GM15510 (cell line): ENCODE measurements around the gene CRLF1.
A peak's percentile ranks its signal among the peaks of the same experiment; 100 is the strongest.

ENCODE experiments used
- POLR2A ChIP-seq: IDR thresholded peaks from 3 replicates; pipeline ENCODE4 v1.6.1; 2011; ENCODE audit warnings: borderline replicate concordance; ENCODE audit not compliant: insufficient read length; ENCODE audit errors: extremely low read depth

CRLF1 gene

GRCh38 chr19:18566953-18567352, 39.6 kb downstream of the CRLF1 start:
- TF ChIP-seq POLR2A = no peak

- no peak for TF ChIP-seq POLR2A
Measured at GRCh38 chr19:18562086-18562485, 44.5 kb downstream of the CRLF1 start.

- TF ChIP-seq POLR2A = no peak
Measured at GRCh38 chr19:18559685-18560084, 46.9 kb downstream of the CRLF1 start.

- no peak for TF ChIP-seq POLR2A
Measured at GRCh38 chr19:18558604-18559003, 48.0 kb downstream of the CRLF1 start.

- no peak for TF ChIP-seq POLR2A
Measured at GRCh38 chr19:18558202-18558555, 48.4 kb downstream of the CRLF1 start.

GRCh38 chr19:18557411-18558201, 49.0 kb downstream of the CRLF1 start, which contains the start of gene KXD1:
Gene KXD1, plus strand, starts transcription at chr19:18557870. Its CDS starts 4,187 bp downstream, at chr19:18562057.
- TF ChIP-seq POLR2A = peak; percentile 85

- no peak for TF ChIP-seq POLR2A
Measured at GRCh38 chr19:18551631-18552030, 55.0 kb downstream of the CRLF1 start.

GRCh38 chr19:18543814-18544475, 62.7 kb downstream of the CRLF1 start:
- TF ChIP-seq POLR2A = peak; percentile 35
